Measurements from ENCODE around the gene UROS. TPM values are rescaled to one million over a fixed set of nuclear protein-coding genes. Genes with fewer than 3 reads are reported as not detected.

Gene UROS
- total and polyA plus RNA-seq, 2 of the 4 experiments (the other 2 are of a cell fraction) = 48.7 to 56.5 TPM

DNA sequence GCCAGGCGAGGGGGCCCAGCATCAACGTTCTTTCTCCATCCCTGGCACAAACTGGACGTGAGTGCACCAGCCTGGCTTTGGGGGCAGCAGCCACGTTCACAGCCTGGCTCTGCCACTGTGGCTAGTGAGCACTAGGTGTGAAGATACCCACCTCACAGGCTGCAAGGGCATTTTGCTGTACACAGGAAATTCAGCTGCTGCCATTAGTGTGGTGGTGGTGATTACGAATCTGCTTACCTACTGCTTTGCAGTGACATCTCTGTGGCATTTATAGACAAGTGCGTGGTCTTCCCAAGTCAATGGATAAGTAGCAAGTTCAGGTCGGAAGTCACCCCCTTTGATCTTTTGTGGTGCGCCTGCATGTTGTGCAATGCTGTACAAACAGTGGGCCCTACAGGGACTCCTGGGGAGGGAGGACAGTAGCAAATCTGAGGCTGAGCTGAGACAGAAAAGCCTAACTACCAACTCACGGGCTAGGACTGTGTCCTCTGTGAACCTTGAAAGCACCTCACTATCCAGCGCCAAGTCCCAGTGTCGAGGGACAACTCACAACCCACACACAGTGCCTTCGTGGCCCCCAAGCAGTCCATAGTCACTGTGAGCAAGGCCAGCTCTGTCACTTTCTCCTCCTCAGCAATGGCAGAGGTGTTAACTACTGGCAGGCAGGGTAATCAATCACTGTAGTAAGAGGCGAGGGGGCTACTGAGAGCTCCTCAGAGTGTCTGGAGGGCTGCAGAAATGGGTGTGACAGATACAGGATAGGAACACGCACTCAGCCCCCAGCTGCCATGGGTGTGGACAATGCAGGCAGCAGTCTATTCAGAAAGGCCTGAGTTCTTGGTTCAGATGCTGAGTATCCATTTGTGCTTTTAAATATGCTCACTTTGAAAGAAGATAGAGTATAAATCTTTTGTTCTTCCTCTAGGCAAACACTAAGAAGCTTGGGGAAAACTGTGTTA is 30.4 kb downstream of the UROS start:
- Histone ChIP-seq H2BK15ac (ENCODE audit: low read depth, low read length) (no peak overlapping the region), H3K4me1 (ENCODE audit: control insufficient read depth, insufficient read depth, low read length) (no peaks in the 10 kb centered on the region), H4K5ac (ENCODE audit: low read depth, low read length) (no peak overlapping the region), H2AK5ac (ENCODE audit: low read depth, low read length) (no peak overlapping the region), H4K91ac (ENCODE audit: insufficient read depth, low read depth, low read length) (no peak overlapping the region), H3K36me3 (ENCODE audit: control insufficient read depth, insufficient read depth, low read length) (peaks cover 45% of the 10 kb centered on the region), H3K9ac (ENCODE audit: low read depth, low read length) (no peak overlapping the region), H3K4me3 (ENCODE audit: insufficient read depth, low read depth, low read length) (no peak overlapping the region), H2BK5ac (ENCODE audit: low read depth, low read length, poor library complexity, severe bottlenecking) (no peak overlapping the region), H2AFZ (replicated peaks; ENCODE audit: low read length, poor library complexity) (no peak overlapping the region), H2BK120ac (ENCODE audit: low read depth, low read length) (no peak overlapping the region), H3K4me2 (ENCODE audit: low read depth, low read length) (no peak overlapping the region), H3K27me3 (ENCODE audit: control insufficient read depth, insufficient read depth, low read length) (no peaks in the 10 kb centered on the region), H2AK9ac (replicated peaks; ENCODE audit: low read depth, low read length, poor library complexity) (no peak overlapping the region), H3K9me3 (ENCODE audit: control insufficient read depth, insufficient read depth, low read length) (no peaks in the 10 kb centered on the region), H3K56ac (ENCODE audit: extremely low read depth, insufficient read depth, low read length) (no peak overlapping the region), H4K20me1 (ENCODE audit: insufficient read depth, low read length) (no peaks in the 10 kb centered on the region), H4K8ac (ENCODE audit: low read depth in 2 of 2, low read length in 2 of 2) (no peak overlapping the region), H3K27ac (ENCODE audit: insufficient read depth, low read length) (no peak overlapping the region), H3K9me1 (ENCODE audit: insufficient read depth, low read length) (peaks cover 3% of the 10 kb centered on the region), H3K4ac (ENCODE audit: low read depth, low read length) (no peak overlapping the region), H3K79me1 (ENCODE audit: low read depth in 1 of 2, low read length in 2 of 2) (no peaks in the 10 kb centered on the region), H3K18ac (ENCODE audit: low read depth, low read length) (no peak overlapping the region), H3K14ac (replicated peaks; ENCODE audit: low read depth, low read length) (no peak overlapping the region), H2BK20ac (ENCODE audit: low read depth, low read length) (no peak overlapping the region), H3K23ac (ENCODE audit: low read depth, low read length) (no peak overlapping the region)
- TF ChIP-seq FOS (IDR thresholded peaks at IDR 0.05; ENCODE audit: low read depth, low read length) (no peak), CEBPB (IDR thresholded peaks at IDR 0.05; ENCODE audit: low read depth, low read length) (0 out of 2 replicates have a peak, but pooled peaks have one; percentile 4), SMC3 (IDR thresholded peaks at IDR 0.05; ENCODE audit: low read depth, low read length) (no peak)
- no CpG with 5 or more reads among the region's 14 CpGs for WGBS, 2 experiments (ENCODE audit: extremely low coverage in 2 of 2, insufficient read length in 1 of 2)
- DNase-seq (no peak), ATAC-seq (ENCODE audit: low read depth) (no peak)
- BruUV-seq (replicated peaks) = no TSS peak
- intact Hi-C loops (cut with micrococcal nuclease) (no loop called here), dilution Hi-C loops (cut with HindIII; ENCODE audit: low sequenced_read_pairs, unreplicated experiment) (no loop called here), in situ Hi-C loops (cut with MboI; ENCODE audit: low sequenced_read_pairs) (no loop called here)
- POLR2A ChIA-PET (ENCODE audit: unreplicated experiment) = no interaction called here
- CTCF ChIA-PET = no interaction called here

All from IMR-90 (cell line).